ENCODE results near the gene DACH1.

GRCh38 chr13:71632721-71633120, 234.3 kb downstream of the DACH1 start:
- TF ChIP-seq CTCF (IDR thresholded peaks at IDR 0.05; ENCODE audit: extremely low read depth in 1 of 2, insufficient read depth in 1 of 2, low read depth in 1 of 2, low read length in 2 of 2) (no peak), EZH2 (IDR thresholded peaks at IDR 0.05; ENCODE audit: borderline replicate concordance, low read depth, low read length, severe bottlenecking) (no peak), POLR2A (IDR thresholded peaks at IDR 0.05; ENCODE audit: low read depth, low read length) (no peak)

Measured in endothelial cell of umbilical vein (primary cell).